ENCODE data around the gene ZIC2.
"Not testable (repeated sequence)": the region's sequence is repeated elsewhere in the genome, so short reads cannot be mapped to it uniquely, and the experiment has no call there.

Gene ZIC2

GRCh38 chr13:100032642-100033041 is 51.1 kb downstream of the ZIC2 start:
- not testable (repeated sequence) for DNase-seq

DNA sequence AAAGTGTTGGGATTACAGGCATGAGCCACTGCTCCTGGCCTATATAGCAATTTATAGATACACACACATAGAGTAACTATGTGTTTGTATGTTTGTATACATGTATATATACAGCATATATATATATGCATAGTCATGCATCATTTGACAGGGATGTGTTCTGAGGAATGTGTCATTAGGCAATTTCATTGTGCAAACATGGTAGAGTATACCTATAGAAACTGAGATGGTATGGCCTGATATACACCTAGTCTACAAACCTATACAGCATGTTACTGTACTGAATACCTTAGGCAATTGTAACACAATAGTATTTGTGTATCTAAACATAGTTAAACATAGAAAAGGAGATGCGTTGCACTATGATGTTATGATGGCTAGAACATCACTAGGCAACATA is 54.4 kb downstream of the ZIC2 start:
- no peak for DNase-seq

Data from CD4-positive, alpha-beta T cell treated with Interleukin-10 for 1 hour (primary cell).